Measurements from ENCODE around the gene USP33.
"Not testable (repeated sequence)": the region's sequence is repeated elsewhere in the genome, so short reads cannot be mapped to it uniquely, and the experiment has no call there.

The USP33 gene

GRCh38 chr1:77673030-77673429 lies 86.6 kb downstream of the USP33 start:
- no peak for DNase-seq (ENCODE audit: low read depth in 3 of 3, low spot score in 1 of 3)

- no peak for DNase-seq (ENCODE audit: low read depth in 3 of 3, low spot score in 1 of 3)
These were observed 87.3 kb downstream of the USP33 start for GRCh38 chr1:77672374-77672773.

DNA sequence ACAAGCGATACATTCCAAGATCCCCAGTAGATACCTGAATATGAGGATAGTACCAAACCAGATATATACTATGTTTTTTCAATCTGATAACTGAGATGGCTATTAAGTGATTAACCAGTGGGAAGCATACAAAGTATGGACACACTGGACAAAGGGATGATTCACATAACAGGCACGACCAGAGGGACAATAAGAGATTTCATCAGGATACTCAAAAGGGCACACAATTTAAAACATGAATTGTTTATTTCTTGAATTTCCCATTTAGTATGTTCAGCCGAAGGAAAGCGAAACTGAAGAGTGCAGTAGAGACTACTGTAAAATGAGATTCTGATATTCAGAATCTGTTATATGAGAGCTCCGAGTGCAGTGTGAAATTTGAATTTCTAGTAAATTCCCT lies 87.8 kb downstream of the USP33 start:
- DNase-seq (ENCODE audit: low read depth in 3 of 3, low spot score in 1 of 3): no peak

DNA sequence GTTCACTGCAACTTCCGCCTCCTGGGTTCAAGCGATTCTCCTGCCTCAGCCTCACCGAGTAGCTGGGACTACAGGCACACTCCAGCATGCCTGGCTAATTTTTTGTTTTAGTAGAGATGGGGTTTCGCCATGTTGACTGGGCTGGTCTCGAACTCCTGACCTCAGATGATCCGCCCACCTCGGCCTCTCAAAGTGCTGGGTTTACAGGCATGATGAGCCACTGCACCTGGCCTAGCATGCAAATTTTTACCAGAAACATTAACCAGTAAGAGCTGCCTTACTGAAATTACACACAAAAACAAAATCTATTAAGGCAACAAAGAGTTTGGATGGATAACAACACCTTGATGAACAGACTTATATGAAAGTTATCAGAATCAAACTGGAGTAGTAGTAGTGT lies 89.3 kb downstream of the USP33 start:
- no peak for DNase-seq (ENCODE audit: low read depth in 3 of 3, low spot score in 1 of 3)

DNA sequence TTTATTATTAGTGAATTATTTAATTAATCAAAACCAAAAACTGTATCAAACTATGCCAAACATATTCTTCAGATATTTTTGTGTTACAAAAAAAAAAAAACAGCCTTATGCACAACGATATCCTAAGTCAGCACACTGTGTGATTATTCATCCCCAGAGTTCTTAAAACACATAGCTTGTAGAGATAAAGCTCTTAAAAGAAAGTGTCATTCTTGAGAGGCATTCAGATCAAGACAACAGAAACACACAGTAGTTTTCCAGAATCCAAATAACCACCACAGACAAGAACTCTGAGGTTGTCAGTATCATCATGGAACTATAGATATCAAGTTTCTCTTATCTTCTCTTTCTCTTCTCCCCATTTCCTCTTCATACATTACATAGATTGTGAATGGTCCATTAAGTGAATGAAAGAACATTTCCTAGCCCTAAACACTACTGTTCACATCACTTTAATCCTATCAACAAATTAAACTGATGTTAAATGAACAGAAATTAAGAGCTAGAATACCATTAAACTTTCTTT lies 90.7 kb downstream of the USP33 start:
- DNase-seq (ENCODE audit: low read depth in 3 of 3, low spot score in 1 of 3): no peak

DNA sequence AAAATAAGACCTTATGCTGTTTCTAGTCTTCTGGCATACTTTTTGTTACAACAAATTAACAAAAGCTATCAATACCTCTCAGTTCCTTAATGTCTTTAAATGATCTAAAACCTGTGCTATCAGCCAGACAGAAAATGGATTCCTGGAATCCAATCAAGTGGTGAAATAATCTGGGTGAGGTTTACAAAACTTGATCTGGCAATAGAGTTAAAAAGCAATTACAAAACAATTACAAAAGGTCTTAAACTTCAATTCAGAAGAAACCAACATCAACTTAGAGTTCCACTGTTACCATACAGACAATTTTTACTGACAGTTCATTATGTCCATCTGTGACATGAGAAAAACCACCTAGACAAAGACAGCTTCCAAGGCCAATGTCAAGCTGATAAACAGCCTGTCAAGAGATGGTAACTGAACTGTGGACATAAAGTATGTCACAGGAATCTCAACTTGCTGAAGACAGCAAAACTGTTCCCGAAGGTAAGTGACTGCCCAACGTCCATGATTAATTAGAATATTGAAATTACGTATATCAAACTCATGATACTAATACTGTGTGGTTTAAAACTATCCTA lies 94.6 kb downstream of the USP33 start:
- no peak for DNase-seq (ENCODE audit: low read depth in 3 of 3, low spot score in 1 of 3)

DNA sequence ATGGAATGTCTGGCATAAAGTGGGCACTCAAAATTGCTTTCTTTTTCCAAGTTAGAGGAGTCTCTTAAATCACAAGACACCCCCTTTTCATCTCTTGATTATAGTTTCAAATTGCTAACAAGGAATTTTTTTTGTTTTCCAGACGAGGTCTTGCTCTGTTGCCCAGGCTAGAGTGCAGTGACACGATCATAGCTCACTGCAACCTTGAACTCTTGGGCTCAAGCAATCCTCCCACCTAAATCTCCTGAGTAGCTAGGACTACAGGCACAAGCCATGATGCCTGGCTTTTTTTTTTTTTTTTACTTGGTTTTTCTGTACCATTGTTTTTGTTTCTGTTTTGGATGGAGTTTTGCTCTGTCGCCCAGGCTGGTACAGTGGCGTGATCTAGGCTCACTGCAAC lies 98.0 kb downstream of the USP33 start:
- no peak for DNase-seq (ENCODE audit: low read depth in 3 of 3, low spot score in 1 of 3)

DNA sequence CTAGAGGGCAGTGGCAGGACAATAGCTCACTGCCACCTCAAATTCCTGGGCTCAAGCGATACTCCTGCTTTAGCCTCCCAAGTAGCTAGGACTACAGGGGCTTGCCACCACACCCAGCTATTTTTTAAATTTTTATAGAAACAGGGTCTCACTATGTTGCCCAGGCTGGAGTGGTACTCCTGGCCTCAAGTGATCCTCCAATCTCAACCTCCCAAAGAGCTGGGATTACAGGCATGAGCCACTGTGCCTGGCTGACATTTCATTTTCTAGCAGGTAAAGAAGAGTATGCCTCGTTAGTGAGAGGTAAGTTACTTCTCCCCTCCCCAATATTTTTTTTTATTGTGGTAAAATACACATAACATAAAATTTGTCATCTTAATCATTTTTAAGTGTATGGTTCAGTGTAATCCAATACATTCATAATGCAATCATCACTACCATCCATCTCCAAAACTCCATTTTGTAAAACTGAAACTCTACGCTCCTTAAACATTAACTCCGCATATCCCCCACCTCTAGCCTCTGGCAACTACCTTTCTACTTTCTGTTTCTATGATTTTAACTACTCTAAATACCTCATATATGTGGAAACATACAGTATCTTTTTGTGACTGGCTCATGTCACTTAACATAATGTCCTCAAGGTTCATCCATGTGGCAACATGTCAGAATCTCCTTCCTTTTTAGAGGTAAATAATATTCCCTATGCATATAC lies 99.6 kb downstream of the USP33 start:
- no peak for DNase-seq (ENCODE audit: low read depth in 3 of 3, low spot score in 1 of 3)

GRCh38 chr1:77658271-77658670 lies 101.4 kb downstream of the USP33 start:
- DNase-seq (ENCODE audit: low read depth in 3 of 3, low spot score in 1 of 3): no peak

DNA sequence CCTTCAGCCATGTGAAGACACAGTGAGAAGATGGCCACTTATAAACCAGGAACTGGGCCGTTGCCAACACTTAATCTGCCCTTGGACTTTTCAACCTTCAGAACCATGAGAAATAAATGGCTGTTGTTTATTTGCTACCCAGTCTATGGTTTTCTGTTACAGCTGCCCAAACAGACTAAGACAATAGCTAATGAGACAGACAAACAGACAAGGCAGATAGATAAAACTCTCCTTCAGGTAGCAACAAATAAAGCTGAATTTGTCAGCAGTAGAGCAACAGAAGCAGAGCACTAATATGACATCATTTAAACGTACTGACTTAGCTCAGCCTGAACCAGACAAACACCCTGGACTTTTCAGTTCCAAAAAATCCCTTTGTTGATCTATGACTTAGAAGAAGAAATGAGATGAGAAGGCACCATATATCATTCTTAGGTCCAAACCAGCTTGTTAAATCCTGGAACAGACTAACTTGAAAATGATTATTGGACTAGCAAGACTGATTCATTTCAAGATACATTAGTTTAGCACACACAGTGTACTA lies 104.1 kb downstream of the USP33 start:
- DNase-seq (ENCODE audit: low read depth in 3 of 3, low spot score in 1 of 3): no peak

- no peak for DNase-seq (ENCODE audit: low read depth in 3 of 3, low spot score in 1 of 3)
These were observed 106.6 kb downstream of the USP33 start for GRCh38 chr1:77652970-77653516.

DNA sequence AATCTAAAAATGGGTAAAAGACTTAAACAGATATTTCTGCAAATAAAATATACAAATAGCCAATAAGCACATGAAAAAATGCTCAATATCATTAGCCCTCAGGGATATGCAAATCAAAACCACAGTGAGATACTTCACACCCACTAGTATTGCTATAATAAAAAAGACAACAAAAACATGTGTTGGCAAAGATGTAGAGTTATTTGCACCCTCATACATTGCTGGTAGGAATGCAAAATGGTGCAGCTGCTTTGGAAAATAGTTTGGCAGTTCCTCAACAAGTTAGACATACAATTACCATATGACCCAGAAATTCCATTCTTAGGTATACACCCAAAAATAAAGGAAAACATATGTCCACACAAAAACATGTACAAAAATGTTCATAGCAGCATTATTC lies 107.4 kb downstream of the USP33 start:
- DNase-seq (ENCODE audit: low read depth in 3 of 3, low spot score in 1 of 3): no peak

- no peak for DNase-seq (ENCODE audit: low read depth in 3 of 3, low spot score in 1 of 3)
These were observed 110.5 kb downstream of the USP33 start for GRCh38 chr1:77649127-77649526.

- DNase-seq (ENCODE audit: low read depth in 3 of 3, low spot score in 1 of 3): not testable (repeated sequence)
These were observed 113.4 kb downstream of the USP33 start for GRCh38 chr1:77646224-77646623.

Measured in stimulated activated CD4-positive, alpha-beta T cell treated with anti-CD3 and anti-CD28 coated beads, TNF-alpha, amount 100 ng/mL, for 1 hour (primary cell).